Neural crest cell (in vitro differentiated cells): ENCODE data around the gene CGREF1. TPM values are rescaled to one million over a fixed set of nuclear protein-coding genes. Genes with fewer than 3 reads are reported as not detected.

ENCODE experiments used
- DNase-seq: peaks from one replicate; pipeline ENCODE4 v3.0.0; 2021; ENCODE audit warnings: low read depth, mixed read lengths, low spot score
- H3K27ac Mint-ChIP-seq: one replicate; pipeline ENCODE4 v1.8.0; 2021; ENCODE audit warnings: mild to moderate bottlenecking, mixed read lengths; ENCODE audit not compliant: unreplicated experiment
- H3K27me3 Mint-ChIP-seq: 2 replicates; pipeline ENCODE4 v1.8.0; 2021; ENCODE audit warnings: low read depth, mild to moderate bottlenecking, mixed read lengths
- H3K36me3 Mint-ChIP-seq: 2 replicates; pipeline ENCODE4 v1.8.0; 2021; ENCODE audit warnings: low read depth, mild to moderate bottlenecking, mixed read lengths
- H3K4me1 Mint-ChIP-seq: 2 replicates; pipeline ENCODE4 v1.8.0; 2021; ENCODE audit warnings: mixed read lengths
- H3K4me3 Mint-ChIP-seq: one replicate; pipeline ENCODE4 v1.8.0; 2021; ENCODE audit warnings: mild to moderate bottlenecking, mixed read lengths
- H3K9me3 Mint-ChIP-seq: 2 replicates; pipeline ENCODE4 v1.8.0; 2021; ENCODE audit warnings: mixed read lengths
- long read RNA-seq: library from polyadenylated mRNA; unstranded; transcript quantifications from one replicate; pipeline ENCODE4 v2.0.0, GENCODE V29; 2020
- total RNA-seq: library from RNA; stranded (reverse); gene quantifications from 2 replicates; pipeline ENCODE4 v1.2.1, GENCODE V29; 2021
- TF ChIP-seq, protein P1 (sequence below): fragments of 200-600 bp; sonication (generic); conservative IDR thresholded peaks from 2 replicates; pipeline ENCODE4 v1.5.0; 2021; ENCODE audit warnings: antibody characterized with exemption, mild to moderate bottlenecking

Gene CGREF1, protein sequence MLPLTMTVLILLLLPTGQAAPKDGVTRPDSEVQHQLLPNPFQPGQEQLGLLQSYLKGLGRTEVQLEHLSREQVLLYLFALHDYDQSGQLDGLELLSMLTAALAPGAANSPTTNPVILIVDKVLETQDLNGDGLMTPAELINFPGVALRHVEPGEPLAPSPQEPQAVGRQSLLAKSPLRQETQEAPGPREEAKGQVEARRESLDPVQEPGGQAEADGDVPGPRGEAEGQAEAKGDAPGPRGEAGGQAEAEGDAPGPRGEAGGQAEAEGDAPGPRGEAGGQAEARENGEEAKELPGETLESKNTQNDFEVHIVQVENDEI
- 1.3 and 2.1 TPM in 2 replicates for total RNA-seq
- long read RNA-seq: 0 reads

DNA sequence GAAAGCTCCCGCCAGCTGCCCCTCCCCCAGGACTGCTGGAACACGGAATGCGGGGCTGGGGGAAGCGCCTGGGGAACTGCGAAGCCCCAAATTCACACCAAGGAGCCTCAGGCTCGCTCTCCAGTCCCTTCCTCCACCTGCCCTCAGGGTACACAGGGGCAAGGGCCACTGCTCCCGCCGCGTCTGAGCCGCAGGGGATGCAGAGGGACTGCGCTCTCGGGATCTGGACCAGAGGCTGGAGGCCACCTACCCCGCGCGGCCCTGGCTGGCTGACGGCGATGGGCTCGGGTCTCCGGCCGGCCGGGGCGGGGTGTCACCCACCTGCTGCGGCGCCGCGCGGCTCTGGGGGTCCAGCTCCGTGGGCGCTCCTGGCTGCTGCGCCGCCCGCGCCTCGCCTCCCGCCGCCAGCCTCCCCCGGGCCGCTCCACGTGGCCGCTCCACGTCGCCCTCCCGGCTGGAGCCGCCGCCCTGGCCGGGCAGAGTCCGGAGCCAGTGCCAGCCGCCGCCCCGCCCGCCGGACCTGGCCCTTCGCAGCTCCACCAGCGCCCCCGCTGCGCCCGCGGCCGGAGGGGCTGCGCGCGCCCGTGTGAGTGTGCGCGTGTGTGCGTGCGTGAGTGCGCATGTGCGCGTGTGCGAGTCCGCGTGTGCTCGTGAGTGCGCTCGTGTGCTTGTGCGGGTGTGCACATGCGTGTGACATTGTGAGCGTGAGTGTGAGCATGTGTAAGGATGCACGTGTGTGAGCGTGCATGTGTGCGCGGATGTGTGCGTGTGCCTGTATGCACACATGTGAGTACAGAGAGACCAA is at the start of gene CGREF1:
CGREF1 (minus strand) TSS at position 604 of the 805 bp plus-strand sequence. CDS start 14,762 bp downstream, outside the sequence.
- Mint-ChIP-seq H3K36me3 (no peaks in the 10 kb centered on the region), H3K27ac (no peak within 1 kb of the TSS), H3K27me3 (peaks cover 75% of the 10 kb centered on the region), H3K4me3 (peak within 1 kb of the TSS; percentile 72), H3K9me3 (no peaks in the 10 kb centered on the region), H3K4me1 (peaks cover 15% of the 10 kb centered on the region)
- peak; percentile 27 for DNase-seq
- TF ChIP-seq, protein P1, sequence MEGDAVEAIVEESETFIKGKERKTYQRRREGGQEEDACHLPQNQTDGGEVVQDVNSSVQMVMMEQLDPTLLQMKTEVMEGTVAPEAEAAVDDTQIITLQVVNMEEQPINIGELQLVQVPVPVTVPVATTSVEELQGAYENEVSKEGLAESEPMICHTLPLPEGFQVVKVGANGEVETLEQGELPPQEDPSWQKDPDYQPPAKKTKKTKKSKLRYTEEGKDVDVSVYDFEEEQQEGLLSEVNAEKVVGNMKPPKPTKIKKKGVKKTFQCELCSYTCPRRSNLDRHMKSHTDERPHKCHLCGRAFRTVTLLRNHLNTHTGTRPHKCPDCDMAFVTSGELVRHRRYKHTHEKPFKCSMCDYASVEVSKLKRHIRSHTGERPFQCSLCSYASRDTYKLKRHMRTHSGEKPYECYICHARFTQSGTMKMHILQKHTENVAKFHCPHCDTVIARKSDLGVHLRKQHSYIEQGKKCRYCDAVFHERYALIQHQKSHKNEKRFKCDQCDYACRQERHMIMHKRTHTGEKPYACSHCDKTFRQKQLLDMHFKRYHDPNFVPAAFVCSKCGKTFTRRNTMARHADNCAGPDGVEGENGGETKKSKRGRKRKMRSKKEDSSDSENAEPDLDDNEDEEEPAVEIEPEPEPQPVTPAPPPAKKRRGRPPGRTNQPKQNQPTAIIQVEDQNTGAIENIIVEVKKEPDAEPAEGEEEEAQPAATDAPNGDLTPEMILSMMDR: no peak

DNA sequence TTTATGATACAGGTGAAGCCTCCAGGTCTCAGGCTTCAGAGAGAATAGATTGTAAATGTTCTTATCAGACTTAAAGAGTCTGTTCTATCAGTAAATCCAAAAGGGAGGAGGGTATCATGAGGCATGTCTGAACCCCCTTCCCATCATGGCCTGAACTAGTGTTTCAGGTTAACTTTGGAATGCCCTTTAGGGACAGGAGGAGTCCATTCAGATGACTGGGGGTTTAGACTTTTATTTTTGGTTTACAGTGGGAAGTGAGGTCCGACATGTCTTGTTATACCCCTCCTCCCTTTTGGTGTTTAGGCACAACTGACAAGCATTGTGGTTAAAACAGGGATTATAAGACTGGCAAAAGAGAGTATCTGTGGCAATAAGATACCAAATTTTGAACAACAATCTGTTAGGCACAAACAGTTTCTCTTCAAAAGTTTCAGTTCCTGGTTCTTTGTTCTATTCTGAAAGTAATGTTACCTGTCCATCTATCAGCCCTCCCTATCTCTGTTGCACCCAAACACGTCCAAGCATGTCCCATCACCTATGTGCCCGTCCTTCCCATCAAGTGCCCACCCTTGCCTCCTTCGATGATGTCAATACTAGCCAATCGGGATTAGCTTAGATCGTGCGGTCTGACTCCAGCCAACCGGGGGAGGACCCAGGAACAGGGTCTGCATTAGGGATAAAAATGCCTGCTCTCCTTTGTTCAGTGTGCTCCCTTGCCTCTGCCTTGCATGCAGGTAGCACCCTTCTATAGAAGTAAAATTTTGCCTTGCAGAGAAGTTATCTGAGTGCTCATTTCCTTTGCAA is 46.2 kb upstream of the CGREF1 start:
- no peaks in the 10 kb centered on the region for H3K36me3 Mint-ChIP-seq
- no peak overlapping the region for H3K27ac Mint-ChIP-seq
- DNase-seq: no peak

DNA sequence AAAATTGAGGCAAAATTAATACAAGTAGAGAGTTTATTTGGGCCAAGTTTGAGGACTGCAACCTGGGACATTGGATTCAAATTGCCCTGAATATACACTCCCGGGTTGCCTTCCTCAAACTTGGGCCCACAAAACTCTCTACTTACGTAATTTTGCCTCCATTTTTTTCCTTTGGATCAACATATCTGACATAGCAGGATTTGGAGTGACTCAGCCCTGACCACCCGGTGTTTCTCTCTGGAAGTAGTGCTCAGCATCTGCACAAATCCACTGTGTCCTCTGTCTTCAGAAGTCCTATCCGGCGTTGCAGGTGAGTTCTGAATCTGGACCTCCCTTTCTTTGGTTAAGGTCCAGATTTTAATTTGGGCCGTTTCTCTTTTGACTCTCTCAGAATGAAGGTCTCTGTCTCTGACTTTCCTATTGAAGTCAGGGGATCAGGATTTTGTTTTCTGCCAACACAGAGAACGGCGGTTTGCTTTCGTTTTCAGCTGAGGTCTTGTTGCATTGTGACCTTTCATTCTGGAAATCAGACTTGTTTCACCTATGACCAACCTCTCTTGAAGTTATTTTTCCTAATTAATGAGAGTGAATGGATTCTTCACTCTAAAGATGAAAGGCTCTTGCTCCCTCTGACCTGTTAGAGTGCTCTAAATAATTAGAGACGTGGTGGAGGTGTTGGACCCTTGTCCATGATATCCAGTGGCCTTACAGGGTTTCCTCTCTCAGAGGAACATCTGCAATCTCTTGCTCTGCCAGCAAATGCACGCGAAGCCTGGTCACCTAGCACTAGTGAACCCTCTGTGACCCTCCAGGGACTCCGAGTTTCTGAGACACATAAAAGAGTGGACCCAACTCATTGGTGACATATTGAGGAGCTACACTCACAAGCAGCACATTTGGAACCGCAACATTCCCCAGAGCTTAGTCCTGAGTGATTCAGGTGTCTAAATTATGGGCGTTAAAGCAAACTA is 43.5 kb upstream of the CGREF1 start:
- TF ChIP-seq, protein P1: no peak
- H3K36me3 Mint-ChIP-seq: no peaks in the 10 kb centered on the region

More for the DNA sequence above, 46.2 kb upstream of the CGREF1 start:
- TF ChIP-seq, protein P1: no peak
- Mint-ChIP-seq H3K27me3 (peaks cover 12% of the 10 kb centered on the region), H3K4me1 (no peaks in the 10 kb centered on the region), H3K9me3 (no peaks in the 10 kb centered on the region), H3K4me3 (no peak overlapping the region)

DNA sequence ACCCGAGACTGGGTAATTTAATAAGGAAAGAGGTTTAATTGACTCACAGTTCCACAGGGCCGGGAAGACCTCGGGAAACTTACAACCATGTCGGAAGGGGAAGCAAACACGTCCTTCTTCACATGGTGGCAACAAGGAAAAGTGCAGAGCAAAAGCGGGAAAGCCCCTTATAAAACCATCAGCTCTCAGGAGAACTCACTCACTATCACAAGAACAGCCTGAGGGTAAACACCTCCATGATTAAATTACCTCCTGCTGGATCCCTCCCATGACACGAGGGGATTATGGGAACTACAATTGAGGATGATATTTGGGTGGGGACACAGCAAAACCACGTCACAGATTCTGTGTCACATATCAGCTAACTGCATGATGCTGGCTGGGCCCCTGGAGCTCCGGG is 41.3 kb upstream of the CGREF1 start:
- Mint-ChIP-seq H3K9me3 (no peaks in the 10 kb centered on the region), H3K4me3 (no peak overlapping the region), H3K27ac (no peak overlapping the region), H3K36me3 (no peaks in the 10 kb centered on the region), H3K27me3 (no peaks in the 10 kb centered on the region), H3K4me1 (no peaks in the 10 kb centered on the region)
- TF ChIP-seq, protein P1: no peak
- no peak for DNase-seq

More for the DNA sequence above, 43.5 kb upstream of the CGREF1 start:
- Mint-ChIP-seq H3K4me1 (no peaks in the 10 kb centered on the region), H3K9me3 (no peaks in the 10 kb centered on the region), H3K4me3 (no peak overlapping the region), H3K27ac (no peak overlapping the region), H3K27me3 (peaks cover 3% of the 10 kb centered on the region)
- no peak for DNase-seq
